GM10248 (cell line): ENCODE data around the gene LRRC4C.
"Not testable (repeated sequence)": the region's sequence is repeated elsewhere in the genome, so short reads cannot be mapped to it uniquely, and the experiment has no call there.

Experiments
- CTCF ChIA-PET: fragments of 300-600 bp; sonication (Branson Sonifier 250); formaldehyde crosslinking; extraction: SDS; loops from one replicate; lab custom pipeline; 2021; ENCODE audit warnings: antibody characterized with exemption; lab: Yijun Ruan, JAX
- POLR2A ChIA-PET: fragments of 350-650 bp; sonication (Branson Sonifier 250); formaldehyde crosslinking; extraction: SDS; loops from one replicate; lab custom pipeline; 2020; ENCODE audit warnings: antibody characterized with exemption; lab: Yijun Ruan, JAX
- DNase-seq: peaks from one replicate; pipeline ENCODE4 v3.0.0; 2012; ENCODE audit errors: extremely low spot score
- TF ChIP-seq, protein P1 (sequence below): IDR thresholded peaks from 2 replicates; pipeline ENCODE4 v1.5.1; 2012; ENCODE audit warnings: mild to moderate bottlenecking, low read depth; ENCODE audit errors: extremely low read depth, missing control alignments, control extremely low read depth

Gene LRRC4C

DNA sequence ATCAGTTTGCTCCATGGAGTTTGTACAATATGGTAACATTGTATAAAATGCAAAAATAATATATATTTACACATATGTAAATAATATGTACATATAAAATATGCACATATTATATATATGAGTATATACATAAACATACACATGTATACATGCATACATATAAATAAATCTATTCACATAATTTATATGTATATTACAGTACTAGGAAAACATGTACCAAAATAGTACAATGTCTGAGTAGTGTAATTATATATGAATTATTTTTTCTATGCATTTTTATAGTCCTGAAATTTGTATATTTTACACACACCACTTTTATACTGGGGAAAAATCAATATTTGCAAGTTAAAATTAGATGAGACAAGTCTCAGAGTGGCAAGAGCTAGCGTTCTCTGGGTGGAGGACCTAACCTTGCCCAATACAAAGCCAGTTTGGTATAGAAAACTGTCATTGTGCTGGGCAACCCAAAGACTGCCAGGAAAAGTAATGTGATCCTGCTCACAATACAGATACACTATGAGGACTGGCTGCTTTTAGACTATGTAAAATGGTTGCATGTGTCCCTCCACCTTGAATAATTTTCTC is 889.4 kb downstream of the LRRC4C start:
- CTCF ChIA-PET = no interaction called here
- TF ChIP-seq, protein P1, sequence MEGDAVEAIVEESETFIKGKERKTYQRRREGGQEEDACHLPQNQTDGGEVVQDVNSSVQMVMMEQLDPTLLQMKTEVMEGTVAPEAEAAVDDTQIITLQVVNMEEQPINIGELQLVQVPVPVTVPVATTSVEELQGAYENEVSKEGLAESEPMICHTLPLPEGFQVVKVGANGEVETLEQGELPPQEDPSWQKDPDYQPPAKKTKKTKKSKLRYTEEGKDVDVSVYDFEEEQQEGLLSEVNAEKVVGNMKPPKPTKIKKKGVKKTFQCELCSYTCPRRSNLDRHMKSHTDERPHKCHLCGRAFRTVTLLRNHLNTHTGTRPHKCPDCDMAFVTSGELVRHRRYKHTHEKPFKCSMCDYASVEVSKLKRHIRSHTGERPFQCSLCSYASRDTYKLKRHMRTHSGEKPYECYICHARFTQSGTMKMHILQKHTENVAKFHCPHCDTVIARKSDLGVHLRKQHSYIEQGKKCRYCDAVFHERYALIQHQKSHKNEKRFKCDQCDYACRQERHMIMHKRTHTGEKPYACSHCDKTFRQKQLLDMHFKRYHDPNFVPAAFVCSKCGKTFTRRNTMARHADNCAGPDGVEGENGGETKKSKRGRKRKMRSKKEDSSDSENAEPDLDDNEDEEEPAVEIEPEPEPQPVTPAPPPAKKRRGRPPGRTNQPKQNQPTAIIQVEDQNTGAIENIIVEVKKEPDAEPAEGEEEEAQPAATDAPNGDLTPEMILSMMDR = no peak
- no peak for DNase-seq
- POLR2A ChIA-PET = no interaction called here

DNA sequence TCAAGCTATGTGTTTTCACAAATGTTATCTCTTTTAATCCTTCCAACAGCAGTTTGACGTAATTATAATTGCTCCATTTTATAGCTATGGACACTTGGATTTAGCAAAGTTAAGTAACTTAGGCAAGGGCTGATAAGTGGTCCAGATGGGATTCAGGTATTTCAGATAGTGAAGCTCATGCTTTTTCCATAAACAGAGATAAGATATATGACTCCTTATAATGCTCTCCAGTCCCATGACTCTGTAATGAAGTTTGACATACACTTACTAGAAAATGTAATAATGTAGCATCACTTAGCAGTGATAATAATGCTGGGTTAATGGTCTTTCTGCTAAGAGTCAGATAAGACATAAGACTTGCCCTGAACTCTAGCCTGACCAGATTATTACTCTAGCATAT is 892.1 kb downstream of the LRRC4C start:
- DNase-seq = no peak
- ChIA-PET CTCF (interaction anchor here (1.8 kb wide), 1 partner anchor 10 kb away, joined by 5 read pairs; no protein-coding TSS in a partner anchor), POLR2A (no interaction called here)
- TF ChIP-seq, protein P1 = no peak

DNA sequence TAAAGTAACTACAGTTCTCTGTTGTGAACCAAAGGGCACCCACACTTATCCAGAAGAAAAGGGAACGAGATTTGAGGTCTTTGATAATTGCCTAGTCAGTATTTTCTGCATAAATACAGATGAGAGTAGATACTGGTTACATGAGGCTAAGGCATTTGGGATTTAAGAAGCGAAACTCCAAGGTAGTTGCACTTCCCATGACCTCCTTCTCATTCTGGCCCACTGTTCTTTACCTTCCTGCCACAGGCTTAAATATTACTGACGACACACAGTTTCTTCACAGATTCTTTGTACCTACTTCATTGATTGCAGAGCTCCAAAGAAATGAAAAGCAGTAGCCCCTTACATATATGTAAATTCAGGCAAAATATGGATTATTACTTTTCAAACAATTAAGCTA is 915.3 kb downstream of the LRRC4C start:
- ChIA-PET CTCF (no interaction called here), POLR2A (no interaction called here)
- TF ChIP-seq, protein P1 = no peak
- DNase-seq = no peak

DNA sequence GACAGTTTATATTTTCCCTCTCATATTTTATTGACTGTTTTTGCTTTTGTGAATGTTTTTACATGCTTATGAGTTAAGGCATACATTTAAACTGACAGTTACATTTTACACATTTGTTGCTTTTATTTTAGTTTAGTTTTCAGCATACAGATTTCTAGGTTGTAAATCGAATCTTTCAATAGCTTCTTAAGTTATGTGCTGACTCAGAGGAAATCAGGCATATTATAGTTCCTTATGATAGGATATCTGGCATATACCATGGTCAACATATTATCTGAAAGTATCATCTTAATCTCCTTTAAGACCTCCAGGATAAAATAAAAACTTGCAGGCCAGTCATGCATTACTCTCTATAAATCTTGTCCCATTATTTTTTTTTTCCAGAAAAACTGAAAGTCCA is 916.6 kb downstream of the LRRC4C start:
- CTCF ChIA-PET = no interaction called here

DNA sequence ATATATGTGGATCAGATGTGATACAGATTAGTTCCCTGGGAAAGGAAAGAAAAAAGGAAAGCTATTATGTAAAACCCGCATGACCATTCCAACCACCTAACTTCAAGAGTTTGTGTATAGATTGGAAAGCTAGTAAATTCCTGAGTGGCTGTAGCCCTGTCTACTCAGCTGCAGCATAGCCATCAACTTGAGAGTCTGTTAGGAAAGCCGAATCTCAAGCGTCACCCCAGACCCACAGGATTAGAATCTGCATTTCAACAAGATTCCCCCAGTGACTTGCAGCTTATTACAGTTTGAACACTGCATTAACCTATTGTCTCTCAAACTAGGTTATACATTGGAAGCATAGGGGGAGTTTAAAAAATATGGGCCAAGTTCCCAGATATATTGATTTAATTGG is 921.7 kb downstream of the LRRC4C start:
- ChIA-PET POLR2A (no interaction called here), CTCF (interaction anchor here (1.0 kb wide), 1 partner anchor 9 kb away, joined by 3 read pairs; no protein-coding TSS in a partner anchor)
- TF ChIP-seq, protein P1 = no peak
- no peak for DNase-seq

More for the DNA sequence above, 916.6 kb downstream of the LRRC4C start:
- TF ChIP-seq, protein P1 = no peak
- no peak for DNase-seq
- POLR2A ChIA-PET = no interaction called here

DNA sequence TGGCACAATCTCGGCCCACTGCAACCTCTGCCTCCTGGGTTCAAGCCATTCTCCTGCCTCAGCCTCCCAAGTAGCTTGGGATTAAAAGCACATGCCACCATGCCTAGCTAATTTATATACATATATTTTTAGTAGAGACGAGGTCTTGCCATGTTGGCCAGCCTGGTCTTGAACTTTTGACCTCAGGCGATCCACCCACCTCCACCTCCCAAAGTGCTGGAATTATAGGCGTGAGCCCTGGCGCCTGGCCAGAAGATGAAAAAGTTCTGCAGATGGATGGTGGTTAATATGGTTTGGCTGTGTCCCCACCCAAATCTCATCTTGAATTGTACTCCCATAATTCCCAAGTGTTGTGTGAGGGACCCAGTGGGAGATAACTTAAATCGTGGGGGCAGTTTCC is 937.4 kb downstream of the LRRC4C start:
- POLR2A ChIA-PET, CTCF ChIA-PET, DNase-seq: not testable (repeated sequence)

DNA sequence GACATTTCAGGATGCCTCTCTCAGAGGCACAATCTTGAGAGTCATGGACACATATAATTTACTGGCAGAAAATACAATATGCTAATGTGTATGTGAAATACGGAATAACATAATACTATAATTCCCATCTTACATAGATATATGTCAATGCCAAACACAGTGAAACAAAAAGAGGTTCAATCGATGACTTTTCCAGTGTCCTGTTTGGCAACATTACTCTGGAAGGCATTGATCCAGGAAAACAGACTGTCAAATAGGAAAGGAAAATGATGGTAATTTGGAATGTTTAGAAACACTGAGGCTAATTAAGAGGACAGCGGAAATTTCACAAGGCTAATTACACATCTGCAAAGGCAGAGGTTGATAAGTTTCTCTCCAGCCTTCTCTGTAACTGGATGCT is 942.3 kb downstream of the LRRC4C start:
- no peak for DNase-seq
- POLR2A ChIA-PET = no interaction called here
- CTCF ChIA-PET = no interaction called here
- TF ChIP-seq, protein P1 = no peak
